Testis (tissue), 2 donors: ENCODE results near the gene RNU1-3.
"Not testable (repeated sequence)": the region's sequence is repeated elsewhere in the genome, so short reads cannot be mapped to it uniquely, and the experiment has no call there.

Experiments used
- POLR2A ChIP-seq: fragments of 450-650 bp; IDR thresholded peaks from one replicate; pipeline ENCODE4 v1.6.1; 2017; ENCODE audit warnings: antibody characterized with exemption, mild to moderate bottlenecking, moderate library complexity
- TF ChIP-seq, protein P1 (sequence below), 3 experiments: fragments of 450-650 bp in 2 of 3; fragments of 200-600 bp in 1 of 3; sonication (generic) in 1 of 3; IDR thresholded peaks; one replicate each; pipeline ENCODE4 v1.5.1; 2016 to 2019; ENCODE audit warnings: antibody characterized with exemption in 3 of 3, mild to moderate bottlenecking in 2 of 3, moderate library complexity in 1 of 3

GRCh38 chr1:16648250-16648649, 18.5 kb downstream of the RNU1-3 start:
- TF ChIP-seq, protein P1, sequence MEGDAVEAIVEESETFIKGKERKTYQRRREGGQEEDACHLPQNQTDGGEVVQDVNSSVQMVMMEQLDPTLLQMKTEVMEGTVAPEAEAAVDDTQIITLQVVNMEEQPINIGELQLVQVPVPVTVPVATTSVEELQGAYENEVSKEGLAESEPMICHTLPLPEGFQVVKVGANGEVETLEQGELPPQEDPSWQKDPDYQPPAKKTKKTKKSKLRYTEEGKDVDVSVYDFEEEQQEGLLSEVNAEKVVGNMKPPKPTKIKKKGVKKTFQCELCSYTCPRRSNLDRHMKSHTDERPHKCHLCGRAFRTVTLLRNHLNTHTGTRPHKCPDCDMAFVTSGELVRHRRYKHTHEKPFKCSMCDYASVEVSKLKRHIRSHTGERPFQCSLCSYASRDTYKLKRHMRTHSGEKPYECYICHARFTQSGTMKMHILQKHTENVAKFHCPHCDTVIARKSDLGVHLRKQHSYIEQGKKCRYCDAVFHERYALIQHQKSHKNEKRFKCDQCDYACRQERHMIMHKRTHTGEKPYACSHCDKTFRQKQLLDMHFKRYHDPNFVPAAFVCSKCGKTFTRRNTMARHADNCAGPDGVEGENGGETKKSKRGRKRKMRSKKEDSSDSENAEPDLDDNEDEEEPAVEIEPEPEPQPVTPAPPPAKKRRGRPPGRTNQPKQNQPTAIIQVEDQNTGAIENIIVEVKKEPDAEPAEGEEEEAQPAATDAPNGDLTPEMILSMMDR (IDR thresholded peaks at IDR 0.05), result not testable (repeated sequence)
- TF ChIP-seq POLR2A, result not testable (repeated sequence)
